ENCODE data around the gene SPTB.
"Not testable (repeated sequence)": the region's sequence is repeated elsewhere in the genome, so short reads cannot be mapped to it uniquely, and the experiment has no call there.

The SPTB gene

GRCh38 chr14:64879635-64880220 lies at the start of gene SPTB:
Gene SPTB (minus strand): TSS chr14:64879907. CDS start chr14:64823094, 56,813 bp downstream.
- peak; percentile 17 to 27 for DNase-seq (ENCODE audit: low read depth in 2 of 2, low spot score in 1 of 2)

GRCh38 chr14:64929014-64929359 lies 49.3 kb upstream of the SPTB start:
- no peak for DNase-seq (ENCODE audit: low read depth in 2 of 2, low spot score in 1 of 2)

- DNase-seq (ENCODE audit: low read depth in 2 of 2, low spot score in 1 of 2), result no peak
Observed at GRCh38 chr14:64928239-64929013, 48.7 kb upstream of the SPTB start.

DNA sequence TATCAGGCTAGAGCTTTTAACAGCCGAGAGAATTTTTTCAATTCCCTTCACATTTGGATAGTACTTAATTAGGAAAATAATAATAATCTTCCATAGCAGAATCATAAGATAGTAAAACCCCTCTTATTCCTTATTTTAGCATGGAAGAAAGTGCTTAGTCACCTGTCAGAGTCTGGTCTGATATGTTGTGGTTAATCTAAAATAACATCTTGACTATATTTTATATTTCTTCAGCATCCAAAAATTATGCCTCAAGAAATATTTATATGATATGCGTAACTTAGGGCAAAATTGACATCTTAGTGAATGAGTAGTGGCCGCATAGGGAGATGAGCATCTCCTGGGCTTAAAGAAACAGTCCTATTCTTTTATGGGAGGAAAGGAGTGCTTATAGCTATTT lies 47.3 kb upstream of the SPTB start:
- no peak for DNase-seq (ENCODE audit: low read depth in 2 of 2, low spot score in 1 of 2)

- no peak for DNase-seq (ENCODE audit: low read depth in 2 of 2, low spot score in 1 of 2)
Observed at GRCh38 chr14:64926398-64926995, 46.8 kb upstream of the SPTB start.

GRCh38 chr14:64923015-64923414 lies 43.3 kb upstream of the SPTB start:
- no peak for DNase-seq (ENCODE audit: low read depth in 2 of 2, low spot score in 1 of 2)

DNA sequence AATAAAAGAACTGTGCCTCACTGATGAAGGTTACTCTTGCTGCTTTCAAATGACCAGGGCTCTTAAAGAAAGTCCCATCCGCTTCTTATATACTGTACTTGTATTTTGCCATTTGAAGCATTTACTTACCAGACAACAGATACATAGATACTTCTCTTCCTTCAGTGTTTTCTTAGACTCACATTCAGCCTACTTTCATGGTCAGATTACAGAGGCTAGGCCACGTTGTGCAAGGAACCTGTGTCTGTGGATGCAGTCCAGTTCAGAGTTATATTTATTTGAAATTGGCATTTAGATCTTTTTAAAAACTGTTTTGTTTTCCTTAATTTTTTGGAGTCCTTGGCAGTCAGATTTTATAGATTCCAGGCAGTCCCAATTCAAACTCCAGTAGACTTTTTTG lies 40.8 kb upstream of the SPTB start:
- DNase-seq (ENCODE audit: low read depth in 2 of 2, low spot score in 1 of 2), result no peak

GRCh38 chr14:64919618-64920017 lies 39.9 kb upstream of the SPTB start:
- no peak for DNase-seq (ENCODE audit: low read depth in 2 of 2, low spot score in 1 of 2)

DNA sequence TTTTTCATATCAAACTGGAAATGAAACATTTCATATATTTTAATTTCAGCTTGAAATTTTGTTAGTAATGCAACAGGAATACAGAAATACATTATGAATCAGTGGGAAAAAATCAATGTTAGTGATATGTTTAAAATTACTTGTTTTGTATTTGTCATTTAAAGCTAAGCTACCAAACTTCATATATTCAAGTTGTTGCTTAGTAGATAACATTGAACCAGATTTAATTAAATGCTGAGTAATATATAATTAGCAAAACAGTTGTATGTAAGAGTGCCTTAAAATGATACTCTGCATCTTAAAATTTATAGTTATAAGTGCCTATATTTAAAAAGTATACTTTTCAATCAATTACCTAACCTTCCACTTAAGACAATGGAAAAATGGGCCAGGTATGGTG lies 39.5 kb upstream of the SPTB start:
- DNase-seq (ENCODE audit: low read depth in 2 of 2, low spot score in 1 of 2), result no peak

DNA sequence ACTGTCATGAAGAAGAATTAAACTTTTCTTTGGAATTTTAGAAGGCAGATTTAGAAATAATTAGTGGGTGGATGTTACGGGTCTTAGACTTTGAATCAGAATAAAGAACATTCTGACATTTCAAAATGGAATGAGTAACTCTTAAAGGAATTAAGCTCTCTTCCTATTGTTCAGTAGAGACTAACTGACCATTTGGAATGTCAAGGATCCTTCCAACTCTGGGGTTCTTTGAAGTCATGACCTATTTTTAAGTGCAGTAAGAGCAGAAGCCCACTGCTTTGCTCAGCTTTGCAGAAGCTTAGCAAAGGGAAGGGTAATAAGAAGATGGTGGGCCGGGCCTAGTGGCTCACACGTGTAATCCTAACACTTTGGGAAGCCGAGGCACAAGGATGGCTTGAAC lies 38.5 kb upstream of the SPTB start:
- no peak for DNase-seq (ENCODE audit: low read depth in 2 of 2, low spot score in 1 of 2)

GRCh38 chr14:64915797-64916196 lies 36.1 kb upstream of the SPTB start:
- DNase-seq (ENCODE audit: low read depth in 2 of 2, low spot score in 1 of 2), result no peak

DNA sequence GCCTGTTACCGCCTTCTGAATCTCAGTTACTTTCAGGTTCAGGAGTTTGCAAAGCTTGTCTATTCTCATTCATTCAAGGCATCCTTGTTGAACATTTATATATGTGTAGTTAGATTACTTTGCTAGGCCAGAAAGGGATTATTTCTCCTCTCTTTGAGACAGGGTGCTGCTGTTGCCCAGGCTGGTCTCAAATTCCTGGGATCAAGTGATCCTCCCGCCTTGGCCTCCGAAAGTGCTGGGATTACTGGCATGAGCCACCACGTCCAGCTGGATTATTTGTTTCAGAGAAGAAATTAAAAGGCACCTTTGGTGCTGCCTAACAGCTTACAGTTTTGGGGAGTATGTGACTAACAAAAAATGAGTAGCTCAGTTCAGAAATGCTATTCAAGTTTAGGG lies 35.3 kb upstream of the SPTB start:
- no peak for DNase-seq (ENCODE audit: low read depth in 2 of 2, low spot score in 1 of 2)

DNA sequence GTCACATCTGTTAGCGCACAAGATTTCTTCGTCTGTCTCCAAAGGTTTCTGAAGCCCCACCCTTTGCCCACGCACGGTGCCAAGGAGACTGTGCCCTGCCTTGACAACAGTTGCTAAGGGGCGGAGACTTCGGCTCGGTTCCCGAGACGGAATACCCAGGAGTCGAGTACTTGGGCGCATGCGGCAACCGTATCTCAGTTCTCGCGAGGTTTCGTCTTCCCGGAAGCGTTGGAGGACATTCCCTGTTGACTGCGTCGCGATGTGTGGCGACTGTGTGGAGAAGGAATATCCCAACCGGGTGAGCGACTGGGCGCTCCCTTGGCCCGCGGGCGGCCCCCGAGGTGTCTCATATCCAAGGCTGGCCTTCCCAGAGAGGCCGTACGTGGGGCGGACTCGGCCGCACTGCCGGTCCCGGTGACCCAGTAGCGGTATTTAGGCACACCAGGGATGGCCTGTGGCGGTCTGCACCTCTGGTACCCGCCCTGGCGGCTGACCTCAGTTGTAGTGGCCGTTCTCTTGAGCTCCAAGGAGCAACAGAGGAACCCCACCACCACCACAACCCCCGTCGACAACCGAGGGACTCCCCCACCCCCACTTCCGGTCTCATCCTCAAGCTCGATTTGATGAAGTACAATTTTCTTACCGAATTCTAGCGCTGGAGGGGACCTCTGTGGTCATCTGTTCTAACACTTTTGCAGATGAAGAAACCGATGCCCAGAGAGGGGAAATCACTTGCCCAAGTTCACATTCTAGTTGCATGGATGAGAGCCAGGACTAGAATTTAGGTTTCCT lies 34.7 kb upstream of the SPTB start, which contains the start of gene CHURC1:
TSS of gene CHURC1 (plus strand) at position 219 of the 792 bp plus-strand sequence. CDS start at position 260, 41 bp downstream.
- DNase-seq (ENCODE audit: low read depth in 2 of 2, low spot score in 1 of 2), result peak; percentile 92 to 97

DNA sequence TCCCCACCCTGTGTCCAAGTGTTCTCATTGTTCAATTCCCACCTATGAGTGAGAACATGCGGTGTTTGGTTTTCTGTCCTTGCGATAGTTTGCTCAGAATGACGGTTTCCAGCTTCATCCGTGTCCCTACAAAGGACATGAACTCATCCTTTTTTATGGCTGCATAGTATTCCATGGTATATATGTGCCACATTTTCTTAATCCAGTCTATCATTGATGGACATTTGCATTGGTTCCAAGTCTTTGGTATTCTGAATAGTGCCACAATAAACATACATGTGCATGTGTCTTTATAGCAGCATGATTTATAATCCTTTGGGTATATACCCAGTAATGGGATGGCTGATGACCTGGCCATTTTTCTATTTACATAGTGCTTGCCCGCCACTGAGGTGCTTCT lies 33.8 kb upstream of the SPTB start:
- DNase-seq (ENCODE audit: low read depth in 2 of 2, low spot score in 1 of 2), result not testable (repeated sequence)

- DNase-seq (ENCODE audit: low read depth in 2 of 2, low spot score in 1 of 2), result no peak
Observed at GRCh38 chr14:64912261-64912660, 32.6 kb upstream of the SPTB start.

GRCh38 chr14:64910847-64911495 lies 31.3 kb upstream of the SPTB start:
- no peak for DNase-seq (ENCODE audit: low read depth in 2 of 2, low spot score in 1 of 2)

DNA sequence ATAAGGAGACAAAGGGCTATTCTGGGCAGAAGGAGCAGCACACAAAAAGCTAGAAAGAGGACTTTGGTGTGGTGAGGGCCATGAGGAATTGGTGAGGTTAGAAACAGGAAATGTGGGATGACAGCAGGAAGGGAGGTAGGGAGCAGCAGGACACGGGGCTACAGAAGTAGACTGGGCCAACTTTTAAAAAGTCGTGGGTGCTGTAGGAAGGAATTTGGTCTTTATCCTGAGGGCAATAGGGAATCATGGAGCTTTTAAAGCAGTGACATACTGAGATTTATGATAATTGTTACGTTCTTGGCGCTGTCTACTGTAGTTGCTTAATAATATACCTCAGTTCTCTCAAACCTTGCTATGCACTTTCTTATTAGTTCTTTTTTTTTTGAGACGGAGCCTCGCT lies 26.3 kb upstream of the SPTB start:
- DNase-seq (ENCODE audit: low read depth in 2 of 2, low spot score in 1 of 2), result no peak

DNA sequence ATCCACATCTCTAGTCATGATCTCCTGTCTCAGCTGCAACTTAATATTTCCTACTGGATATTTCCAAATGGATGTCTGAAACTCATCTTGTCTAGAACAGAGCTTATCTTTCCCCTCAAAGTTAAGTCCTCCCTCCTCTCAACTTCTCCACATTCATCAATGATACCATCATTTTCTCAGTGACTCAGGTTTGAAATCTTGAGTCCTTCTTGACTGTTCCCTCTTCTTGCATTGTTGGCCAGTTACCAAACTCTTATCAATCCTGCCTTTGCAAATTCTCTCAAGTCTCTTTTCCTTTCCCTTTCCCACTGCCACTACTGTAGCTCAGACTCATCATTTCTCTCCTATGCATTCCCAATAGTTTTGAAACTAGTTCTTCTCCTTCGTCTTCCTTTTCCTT lies 20.3 kb upstream of the SPTB start:
- no peak for DNase-seq (ENCODE audit: low read depth in 2 of 2, low spot score in 1 of 2)

DNA sequence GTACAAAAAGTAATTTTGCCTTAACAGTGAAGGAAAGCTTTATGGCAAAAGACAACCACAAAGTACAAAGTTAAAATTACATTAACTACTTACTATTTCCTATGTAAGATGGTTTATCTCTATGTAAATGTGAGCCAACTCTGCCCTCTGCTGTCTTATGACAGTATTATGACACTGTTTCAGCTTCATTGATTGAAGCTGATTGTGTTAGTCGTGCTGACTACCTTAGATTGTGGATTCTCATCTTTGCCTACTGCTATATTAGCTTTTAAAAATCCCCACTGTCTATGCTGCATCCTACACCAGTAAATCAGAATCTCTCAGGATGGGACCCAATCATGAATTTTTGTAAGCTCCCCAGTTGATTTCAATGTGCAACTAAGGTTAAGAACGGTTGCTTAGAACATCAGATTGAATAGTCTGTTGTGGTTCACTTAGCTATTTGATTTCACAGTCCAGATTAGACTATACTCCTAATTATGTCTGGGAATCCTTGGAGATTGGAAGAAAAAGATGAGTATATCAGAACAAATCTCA lies 12.2 kb upstream of the SPTB start:
- DNase-seq (ENCODE audit: low read depth in 2 of 2, low spot score in 1 of 2), result no peak

DNA sequence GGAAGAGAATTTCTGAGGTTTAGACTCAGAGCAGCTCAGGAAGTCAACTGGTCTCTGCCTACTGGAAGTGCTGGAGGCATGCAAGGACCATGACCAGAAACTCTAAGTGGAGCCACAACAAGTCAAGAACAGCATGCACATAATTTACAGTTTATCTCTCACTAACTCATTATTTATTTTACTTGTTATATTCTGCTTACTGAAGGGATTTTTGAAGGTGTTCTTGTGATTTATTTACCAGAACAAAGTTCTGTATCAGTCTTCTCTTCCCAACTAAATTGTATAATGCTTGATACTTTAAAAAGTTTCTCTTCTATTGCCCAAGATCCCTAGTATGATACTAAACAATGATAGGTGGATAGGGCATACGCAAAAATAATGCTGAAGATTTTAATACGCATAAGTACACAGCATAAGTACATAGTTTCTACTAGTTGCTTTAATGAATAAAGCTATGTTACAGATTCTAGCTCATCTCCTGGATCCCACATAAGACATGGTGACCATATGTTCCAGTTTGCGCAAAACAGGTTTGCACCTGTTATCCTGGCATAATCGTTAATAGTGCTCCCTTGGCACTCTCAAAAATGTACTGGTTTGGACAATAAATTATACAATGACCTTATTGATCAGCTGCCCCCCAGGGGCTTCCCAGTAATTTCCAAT lies 11.6 kb upstream of the SPTB start:
- no peak for DNase-seq (ENCODE audit: low read depth in 2 of 2, low spot score in 1 of 2)

All from stimulated activated CD8-positive, alpha-beta memory T cell treated with anti-CD3 and anti-CD28 coated beads, Interleukin-4, amount 100 ng/mL, for 1 hour (primary cell).